COLO668 (cell line): ENCODE data around the gene PRKAR1B.
"Not testable (repeated sequence)": the region's sequence is repeated elsewhere in the genome, so short reads cannot be mapped to it uniquely, and the experiment has no call there.

Experiments
- DNase-seq: peaks from one replicate; lab custom pipeline; 2025; ENCODE audit not compliant: unreplicated experiment; lab: John Stamatoyannopoulos, UW

Gene PRKAR1B

GRCh38 chr7:651032-651728 is 75.9 kb downstream of the PRKAR1B start:
- DNase-seq = no peak

DNA sequence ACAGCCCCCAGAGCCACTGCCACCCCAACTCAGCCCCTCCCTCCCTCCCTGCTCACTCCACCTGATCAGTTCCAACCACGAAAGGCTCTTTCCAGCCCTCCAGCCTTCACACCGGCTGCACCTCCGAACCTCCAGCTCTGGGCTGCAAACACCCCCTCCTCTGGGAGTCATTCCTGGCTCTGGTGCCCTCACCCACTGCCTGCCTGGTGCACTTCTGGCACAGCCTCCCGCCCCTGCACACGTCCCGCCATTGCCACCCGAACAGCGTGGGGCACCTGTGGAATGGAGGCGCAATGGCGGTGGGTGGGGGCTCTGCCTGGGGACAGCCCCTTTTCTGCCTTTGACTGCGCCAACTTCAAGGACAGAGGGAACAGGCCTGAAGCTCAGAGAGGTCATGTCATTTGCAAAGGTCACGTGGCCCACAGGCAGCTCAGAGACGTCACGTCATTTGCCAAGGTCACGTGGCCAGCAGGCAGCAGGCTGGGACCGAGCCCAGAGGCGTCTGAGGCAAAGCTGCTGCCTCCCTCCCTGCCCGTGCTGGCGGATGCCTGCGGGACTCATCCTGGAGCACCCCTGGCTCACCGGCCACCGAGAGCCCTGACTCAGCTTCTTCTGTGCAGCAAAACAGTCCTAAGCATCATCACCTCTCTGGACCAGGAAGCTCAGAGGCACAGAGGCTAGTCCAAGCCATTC is 76.6 kb downstream of the PRKAR1B start:
- no peak for DNase-seq

GRCh38 chr7:646951-647350 is 80.1 kb downstream of the PRKAR1B start:
- no peak for DNase-seq

GRCh38 chr7:646487-646886 is 80.6 kb downstream of the PRKAR1B start:
- DNase-seq = no peak

- DNase-seq = no peak
Measured at GRCh38 chr7:645606-646005, 81.5 kb downstream of the PRKAR1B start.

DNA sequence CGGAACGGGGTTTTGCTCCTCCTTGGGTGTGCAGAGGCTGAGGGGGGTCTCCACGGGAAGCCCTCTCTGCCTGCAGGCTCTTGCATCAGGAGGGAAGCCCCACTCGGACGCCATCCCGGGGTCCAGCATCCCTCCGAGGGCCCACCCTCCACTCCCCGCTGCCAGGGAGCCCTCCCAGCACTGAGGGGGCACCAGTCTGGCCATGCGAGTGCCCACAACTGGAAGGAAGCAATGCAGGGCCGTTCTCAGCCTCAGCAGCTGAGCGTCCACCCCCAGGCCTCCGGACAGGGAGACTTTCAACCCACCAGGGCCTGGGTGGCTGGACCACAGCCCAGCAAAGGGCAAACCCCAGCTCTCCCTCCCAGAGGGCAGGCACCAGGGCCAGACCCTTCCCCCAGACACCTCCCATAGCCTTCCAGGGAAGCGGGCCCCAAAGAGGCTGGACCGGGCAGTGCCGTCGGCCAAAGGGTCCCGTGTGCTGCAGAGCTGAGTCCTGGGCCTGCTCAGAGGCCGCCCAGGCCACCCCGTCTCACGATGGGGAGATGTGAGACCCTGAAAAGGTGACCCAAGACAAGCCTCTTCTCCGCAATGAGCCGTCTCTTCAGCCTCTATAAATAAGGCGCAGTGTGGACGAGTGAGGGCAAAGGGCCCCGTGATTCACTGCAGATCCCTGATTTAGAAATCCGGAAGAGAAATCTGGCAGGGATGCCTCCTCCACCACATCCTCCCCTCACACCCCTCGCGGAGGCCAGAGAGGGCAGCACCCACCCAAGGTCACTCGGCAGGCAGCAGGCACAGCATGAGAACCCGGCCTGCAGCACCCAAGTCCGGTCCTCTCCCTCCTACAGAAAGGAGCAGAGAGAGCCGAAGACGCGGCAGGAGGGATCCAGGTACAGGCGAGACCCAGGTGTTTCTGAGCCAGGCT is 82.4 kb downstream of the PRKAR1B start:
- no peak for DNase-seq

- no peak for DNase-seq
Measured at GRCh38 chr7:641966-642365, 85.1 kb downstream of the PRKAR1B start.

DNA sequence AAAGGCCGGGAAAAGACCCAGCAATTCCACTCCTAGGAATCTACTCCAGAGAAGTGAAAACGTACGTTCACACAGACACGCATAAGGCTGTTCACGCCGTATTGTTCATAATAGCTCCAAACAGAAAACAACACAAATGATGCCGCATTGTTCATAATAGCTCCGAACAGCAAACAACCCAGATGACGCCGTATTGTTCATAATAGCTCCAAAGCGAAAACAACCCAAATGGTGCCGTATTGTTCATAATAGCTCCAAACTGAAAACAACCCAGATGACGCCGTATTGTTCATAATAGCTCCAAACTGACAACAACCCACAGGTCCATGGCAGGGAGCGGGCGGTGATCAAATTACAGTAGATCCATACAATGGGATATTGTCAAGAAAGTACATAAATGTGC is 85.8 kb downstream of the PRKAR1B start:
- no peak for DNase-seq

DNA sequence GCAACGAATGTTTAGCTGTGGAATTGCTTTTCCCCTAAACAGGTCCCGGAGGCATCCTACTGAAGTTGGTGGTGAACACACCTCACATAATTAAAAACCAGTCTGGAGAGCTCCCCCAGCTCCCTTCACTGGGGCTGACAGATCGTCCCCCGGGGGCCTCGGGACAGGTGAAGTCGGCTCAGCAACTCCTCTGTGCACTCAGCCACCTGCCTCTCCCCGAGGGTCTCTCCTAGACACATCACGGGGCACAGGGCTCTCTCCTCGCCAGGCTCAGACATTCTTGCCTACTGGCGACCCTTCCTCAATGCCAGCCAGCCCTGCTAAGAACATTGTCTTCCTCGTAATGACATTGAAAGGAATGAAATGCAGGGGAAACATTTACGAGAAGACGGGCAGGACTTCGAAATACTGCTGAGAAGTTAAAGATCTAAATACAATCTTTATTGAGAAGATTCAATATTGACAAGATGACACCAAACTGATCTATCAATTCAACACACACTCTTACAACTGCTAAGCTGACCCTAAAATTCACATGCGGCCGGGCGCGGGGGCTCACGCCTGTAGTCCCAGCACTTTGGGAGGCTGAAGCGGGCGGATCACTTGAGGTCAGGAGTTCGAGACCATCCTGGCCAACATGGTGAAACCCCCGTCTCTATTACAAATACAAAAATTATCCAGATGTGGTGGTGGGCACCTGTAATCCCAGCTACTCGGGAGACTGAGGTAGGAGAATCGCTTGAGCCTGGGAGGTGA is 88.6 kb downstream of the PRKAR1B start:
- no peak for DNase-seq

DNA sequence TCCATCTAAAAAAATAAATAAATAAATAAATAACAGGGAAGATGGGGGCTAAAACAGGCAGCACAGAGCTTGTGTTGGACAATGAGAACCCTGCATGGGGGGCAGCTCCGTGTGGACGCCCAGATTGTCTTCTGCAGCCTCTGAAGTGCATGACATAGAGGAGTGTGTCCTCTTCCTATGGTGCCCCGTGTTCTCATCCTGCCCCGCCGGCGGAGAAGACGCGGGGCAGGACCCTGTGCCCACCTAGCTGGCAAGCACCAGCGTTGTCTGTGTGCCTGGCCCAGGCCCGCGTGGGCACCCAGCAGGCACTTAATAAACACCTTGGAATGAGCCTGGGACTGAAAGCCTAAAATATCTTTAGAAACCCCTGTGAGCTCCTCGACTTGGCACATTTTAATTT is 89.3 kb downstream of the PRKAR1B start:
- DNase-seq = no peak

GRCh38 chr7:636396-636795 is 90.7 kb downstream of the PRKAR1B start:
- no peak for DNase-seq

- not testable (repeated sequence) for DNase-seq
Measured at GRCh38 chr7:635687-636382, 91.2 kb downstream of the PRKAR1B start.

DNA sequence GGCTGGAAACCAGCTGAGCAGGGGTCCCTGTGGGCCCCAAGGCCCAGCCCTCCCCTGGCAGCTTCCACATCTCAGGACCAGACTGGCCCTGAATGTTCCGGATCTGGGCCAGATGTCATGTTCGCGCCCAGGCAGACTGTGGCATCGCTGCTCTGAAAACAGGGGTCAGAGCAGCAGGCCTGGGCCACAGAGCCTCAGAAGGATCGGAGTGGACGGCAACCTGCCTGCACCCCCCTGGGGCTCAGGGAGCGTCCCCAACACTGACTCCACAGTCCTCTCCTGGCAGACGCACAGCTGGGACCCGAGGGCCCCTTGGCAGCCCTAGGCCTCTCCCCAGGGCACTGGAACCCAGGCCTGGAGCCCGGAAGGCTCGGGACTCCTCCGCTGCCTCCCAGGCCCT is 91.9 kb downstream of the PRKAR1B start:
- no peak for DNase-seq

GRCh38 chr7:633381-634018 is 93.6 kb downstream of the PRKAR1B start:
- no peak for DNase-seq

DNA sequence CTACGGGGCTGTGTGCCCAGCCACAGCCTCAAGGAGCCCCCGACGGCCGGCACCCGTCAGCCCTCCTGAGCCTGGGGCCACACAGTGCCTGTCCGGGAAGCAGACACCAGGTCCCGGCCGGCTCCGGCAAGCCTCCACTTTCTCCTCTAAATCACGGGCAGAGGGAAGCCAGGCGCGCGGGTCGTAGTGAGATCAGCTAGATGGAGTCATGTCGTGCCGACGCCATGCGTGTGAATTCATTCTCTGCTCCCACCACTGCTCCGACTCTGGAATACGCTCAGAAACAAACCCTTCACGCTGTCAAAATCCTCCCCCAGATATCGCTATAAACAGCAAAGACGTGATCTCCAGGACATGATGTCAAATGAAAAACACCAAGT is 94.3 kb downstream of the PRKAR1B start:
- no peak for DNase-seq

GRCh38 chr7:631964-632830 is 94.9 kb downstream of the PRKAR1B start:
- DNase-seq = no peak

DNA sequence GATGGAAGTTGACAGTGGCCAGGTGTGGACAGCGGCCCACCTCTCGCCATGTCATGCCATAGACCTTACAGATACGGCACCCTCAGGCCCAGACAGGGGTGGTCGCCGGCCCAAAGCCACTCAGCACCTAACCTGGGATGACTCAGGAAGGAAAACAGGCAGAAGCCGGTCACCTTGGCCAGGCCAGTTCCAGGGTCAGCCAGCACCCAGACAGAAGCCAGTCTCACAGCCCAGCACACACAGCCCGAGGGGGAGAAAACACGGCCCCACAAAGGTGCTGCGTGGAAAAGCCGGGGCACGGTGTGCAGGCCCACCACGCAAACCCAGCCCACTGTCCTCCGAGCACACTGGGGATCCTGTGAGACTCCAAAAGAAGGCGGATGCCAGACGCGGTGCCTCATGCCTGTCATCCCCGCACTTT is 95.8 kb downstream of the PRKAR1B start:
- DNase-seq = no peak

DNA sequence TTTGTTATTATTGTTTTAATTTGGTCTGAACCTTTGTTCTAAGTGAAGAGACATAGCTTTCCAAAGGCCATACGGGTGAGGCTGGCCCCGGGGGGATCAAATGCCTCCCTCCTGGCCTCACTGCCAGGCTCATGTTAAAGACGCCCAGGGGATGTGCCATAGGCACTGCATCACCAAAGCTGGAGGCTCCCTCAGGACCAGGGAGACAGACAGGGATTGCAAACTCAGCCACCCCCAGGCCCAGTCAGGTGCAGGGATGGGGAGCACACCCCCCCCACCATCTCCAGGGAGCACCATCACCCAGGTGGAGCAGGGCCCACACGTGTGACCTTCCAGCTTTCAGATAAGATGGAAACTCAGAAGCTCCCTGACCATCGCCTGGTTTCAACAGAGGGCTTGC is 96.5 kb downstream of the PRKAR1B start:
- DNase-seq = no peak

DNA sequence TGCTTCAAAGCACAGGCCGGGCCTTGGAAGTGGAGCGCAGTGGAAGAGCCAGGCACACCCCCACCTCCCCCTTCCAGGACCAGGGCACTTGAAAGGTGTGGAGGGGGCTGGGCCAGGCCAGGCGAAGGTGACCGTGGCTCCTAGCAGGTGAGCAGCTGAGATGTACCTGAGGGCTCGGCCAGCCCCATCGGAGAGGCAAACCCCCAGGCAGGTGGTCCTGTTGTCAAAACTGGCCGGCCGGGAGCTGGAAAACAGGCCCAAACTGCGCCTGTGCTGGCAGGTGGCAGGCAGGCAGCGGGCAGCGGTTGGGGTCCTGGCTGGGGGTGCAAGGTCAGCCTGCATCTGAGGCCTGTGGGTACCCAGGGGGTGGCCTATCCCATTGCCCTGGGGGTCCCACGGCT is 97.0 kb downstream of the PRKAR1B start:
- DNase-seq = no peak
